Activated naive CD8-positive, alpha-beta T cell (primary cell): ENCODE data around the gene PCDH8.
A peak's percentile ranks its signal among the peaks of the same experiment; 100 is the strongest.

Experiments used
- H3K27ac Mint-ChIP-seq: one replicate; pipeline ENCODE4 v1.8.0; 2021; ENCODE audit warnings: mixed read lengths
- H3K27me3 Mint-ChIP-seq: one replicate; pipeline ENCODE4 v1.8.0; 2021; ENCODE audit warnings: mixed read lengths
- H3K36me3 Mint-ChIP-seq: one replicate; pipeline ENCODE4 v1.8.0; 2021; ENCODE audit warnings: mixed read lengths
- H3K4me1 Mint-ChIP-seq: one replicate; pipeline ENCODE4 v1.8.0; 2021; ENCODE audit warnings: low read depth, mixed read lengths
- H3K4me3 Mint-ChIP-seq: one replicate; pipeline ENCODE4 v1.8.0; 2021; ENCODE audit warnings: mild to moderate bottlenecking, mixed read lengths
- H3K9me3 Mint-ChIP-seq: one replicate; pipeline ENCODE4 v1.8.0; 2021; ENCODE audit warnings: low read depth, mixed read lengths

PCDH8 gene

DNA sequence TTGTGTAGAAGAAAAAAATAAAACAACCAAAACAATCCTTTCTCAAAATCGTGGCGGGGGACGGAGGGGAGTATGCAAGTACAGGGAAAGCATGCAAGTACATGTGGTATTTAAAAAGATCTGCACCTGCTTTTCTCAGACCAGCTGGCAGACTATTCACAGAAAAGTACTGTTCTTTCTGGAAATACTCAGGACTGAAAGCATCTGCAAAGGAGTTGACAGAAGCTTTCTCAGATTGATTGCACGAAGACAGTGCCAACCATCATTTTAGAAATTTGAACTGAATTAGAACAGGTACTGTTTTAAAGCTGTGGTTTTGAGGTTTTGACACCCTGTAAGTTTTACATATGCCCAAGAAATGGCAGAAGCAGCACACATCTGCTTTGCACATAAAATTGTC lies 19.8 kb upstream of the PCDH8 start:
- no peak overlapping the region for H3K4me3 Mint-ChIP-seq
- H3K27ac Mint-ChIP-seq, result no peak overlapping the region
- peaks cover 11% of the 10 kb centered on the region for H3K27me3 Mint-ChIP-seq
- H3K36me3 Mint-ChIP-seq, result no peaks in the 10 kb centered on the region
- H3K9me3 Mint-ChIP-seq, result no peaks in the 10 kb centered on the region
- no peaks in the 10 kb centered on the region for H3K4me1 Mint-ChIP-seq

DNA sequence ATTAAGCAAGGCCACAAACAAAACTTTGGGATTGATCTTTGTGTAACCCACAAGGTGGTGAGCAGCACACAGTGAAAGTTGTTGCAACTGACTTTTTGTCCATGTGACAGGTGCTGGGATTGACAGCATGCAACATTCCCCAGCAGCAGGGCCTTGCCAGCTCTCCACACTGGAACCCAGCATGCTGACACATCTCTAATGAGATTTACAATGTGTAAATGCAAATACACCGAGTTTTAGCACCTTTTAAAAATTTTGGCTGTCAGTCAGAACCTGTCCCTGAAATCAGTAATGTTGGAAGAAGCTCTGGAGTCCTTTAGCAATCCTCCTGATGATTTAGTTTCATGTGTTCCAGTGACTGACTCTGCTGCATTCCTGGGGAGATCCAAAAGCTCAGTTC lies 16.5 kb upstream of the PCDH8 start:
- no peak overlapping the region for H3K4me3 Mint-ChIP-seq
- no peak overlapping the region for H3K27ac Mint-ChIP-seq
- no peaks in the 10 kb centered on the region for H3K36me3 Mint-ChIP-seq
- no peaks in the 10 kb centered on the region for H3K9me3 Mint-ChIP-seq
- H3K4me1 Mint-ChIP-seq, result no peaks in the 10 kb centered on the region
- H3K27me3 Mint-ChIP-seq, result peaks cover 5% of the 10 kb centered on the region

DNA sequence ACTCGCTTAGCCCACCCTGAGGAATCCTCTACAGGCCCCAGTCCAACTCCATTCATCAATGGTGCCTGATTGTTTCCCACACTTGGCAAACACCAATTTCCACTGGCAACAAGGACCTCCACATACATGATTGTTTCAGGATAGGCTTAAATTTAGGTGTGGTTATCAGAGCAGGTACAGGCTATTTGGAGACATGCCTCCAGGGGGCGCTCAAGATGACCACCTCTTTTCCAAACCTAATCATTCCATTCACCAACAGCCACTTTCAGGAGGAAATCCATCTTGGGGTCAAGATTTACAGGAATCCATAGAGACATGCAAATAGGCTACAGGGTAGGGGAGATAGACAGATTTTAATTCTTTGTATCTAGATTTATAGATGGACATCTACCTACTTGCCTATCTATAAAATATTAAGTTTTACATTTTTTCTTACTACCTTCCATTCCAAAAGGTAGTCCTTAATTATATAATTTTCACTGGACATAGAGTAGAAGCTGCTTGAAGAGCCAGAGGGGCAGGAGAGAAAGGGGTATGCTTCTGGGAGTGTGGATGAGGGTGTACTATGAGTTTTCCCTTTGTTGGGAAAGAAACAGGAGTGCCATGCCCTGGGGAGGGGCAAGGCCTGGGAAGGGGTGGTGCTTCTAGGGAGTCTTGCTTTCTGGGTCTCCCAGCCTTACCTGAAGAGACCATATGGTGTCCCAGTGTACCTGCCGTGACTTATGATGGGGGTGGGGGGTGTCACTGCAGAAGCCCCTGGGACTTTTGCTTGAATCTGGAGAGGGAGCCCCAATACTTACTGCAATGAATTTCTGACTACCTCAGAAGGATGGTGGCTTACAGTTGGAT lies 14.1 kb upstream of the PCDH8 start:
- no peak overlapping the region for H3K4me3 Mint-ChIP-seq
- no peaks in the 10 kb centered on the region for H3K9me3 Mint-ChIP-seq
- H3K27ac Mint-ChIP-seq, result no peak overlapping the region
- no peaks in the 10 kb centered on the region for H3K36me3 Mint-ChIP-seq
- H3K27me3 Mint-ChIP-seq, result peaks cover 5% of the 10 kb centered on the region
- H3K4me1 Mint-ChIP-seq, result no peaks in the 10 kb centered on the region

DNA sequence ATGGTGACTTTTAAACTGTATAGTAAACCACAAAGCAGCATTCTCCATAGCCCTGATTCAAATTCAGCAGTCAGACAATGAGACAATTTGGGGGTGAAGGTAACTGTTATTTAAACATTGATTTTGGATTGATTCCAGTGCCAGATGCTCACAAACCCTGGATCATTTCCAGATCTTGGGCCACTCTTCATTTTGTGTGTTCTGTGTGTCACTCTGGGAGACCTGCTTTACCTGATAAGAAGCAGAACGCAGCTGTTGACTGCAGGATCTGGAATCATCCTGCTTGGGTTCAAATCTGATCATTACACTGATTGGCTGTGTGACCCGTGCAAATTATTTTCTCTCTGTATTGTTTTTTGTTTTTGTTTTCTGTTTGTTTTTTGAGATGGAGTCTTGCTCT lies 4.0 kb upstream of the PCDH8 start:
- no peaks in the 10 kb centered on the region for H3K36me3 Mint-ChIP-seq
- peaks cover 23% of the 10 kb centered on the region for H3K4me1 Mint-ChIP-seq
- H3K9me3 Mint-ChIP-seq, result peaks cover 2% of the 10 kb centered on the region
- H3K27me3 Mint-ChIP-seq, result peaks cover 61% of the 10 kb centered on the region
- peak overlapping the region; percentile 59 for H3K4me3 Mint-ChIP-seq
- no peak overlapping the region for H3K27ac Mint-ChIP-seq

DNA sequence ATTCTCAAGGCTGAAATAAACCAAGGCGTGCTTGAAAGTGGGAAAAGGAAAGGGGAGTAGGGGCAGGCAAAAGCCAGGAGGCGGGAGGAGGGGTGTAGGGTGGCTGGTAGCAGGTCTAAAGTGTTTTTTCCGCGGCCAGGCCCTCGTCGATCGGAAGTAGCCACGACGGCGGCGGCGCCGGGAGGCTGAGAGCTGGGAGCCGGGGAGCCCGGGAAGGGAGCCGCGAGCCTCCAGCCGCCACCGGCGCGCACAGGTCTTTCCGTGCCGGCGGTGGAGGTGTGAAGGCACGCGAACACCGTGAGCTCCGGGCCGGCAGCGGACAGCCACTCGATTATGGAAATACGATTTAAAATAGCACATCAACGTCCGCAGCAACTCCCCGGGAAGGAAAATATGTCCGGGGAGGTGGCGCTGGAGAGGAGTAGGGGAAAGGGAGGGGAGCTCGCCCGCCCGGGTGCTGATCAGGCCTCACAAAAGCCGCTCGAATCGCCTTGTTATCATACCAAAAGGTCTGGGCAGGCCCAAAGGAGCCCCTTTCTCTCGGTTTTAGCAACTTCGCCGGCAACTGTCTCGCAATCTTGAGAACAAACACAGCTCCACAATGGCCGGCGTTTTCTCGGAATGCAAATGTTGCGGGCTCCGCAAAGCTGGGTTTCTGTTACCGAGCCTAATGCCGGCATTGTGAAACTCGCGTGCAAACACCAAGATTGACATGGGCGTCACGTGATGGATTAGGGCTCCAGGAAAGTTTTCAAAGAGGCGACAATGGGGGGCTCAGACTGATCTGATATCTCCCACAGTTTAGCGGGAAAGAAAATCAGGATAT lies 2.9 kb upstream of the PCDH8 start:
- H3K9me3 Mint-ChIP-seq, result peaks cover 2% of the 10 kb centered on the region
- H3K27me3 Mint-ChIP-seq, result peaks cover 61% of the 10 kb centered on the region
- peaks cover 23% of the 10 kb centered on the region for H3K4me1 Mint-ChIP-seq
- no peak overlapping the region for H3K27ac Mint-ChIP-seq
- H3K4me3 Mint-ChIP-seq, result peak overlapping the region; percentile 81
- H3K36me3 Mint-ChIP-seq, result no peaks in the 10 kb centered on the region

DNA sequence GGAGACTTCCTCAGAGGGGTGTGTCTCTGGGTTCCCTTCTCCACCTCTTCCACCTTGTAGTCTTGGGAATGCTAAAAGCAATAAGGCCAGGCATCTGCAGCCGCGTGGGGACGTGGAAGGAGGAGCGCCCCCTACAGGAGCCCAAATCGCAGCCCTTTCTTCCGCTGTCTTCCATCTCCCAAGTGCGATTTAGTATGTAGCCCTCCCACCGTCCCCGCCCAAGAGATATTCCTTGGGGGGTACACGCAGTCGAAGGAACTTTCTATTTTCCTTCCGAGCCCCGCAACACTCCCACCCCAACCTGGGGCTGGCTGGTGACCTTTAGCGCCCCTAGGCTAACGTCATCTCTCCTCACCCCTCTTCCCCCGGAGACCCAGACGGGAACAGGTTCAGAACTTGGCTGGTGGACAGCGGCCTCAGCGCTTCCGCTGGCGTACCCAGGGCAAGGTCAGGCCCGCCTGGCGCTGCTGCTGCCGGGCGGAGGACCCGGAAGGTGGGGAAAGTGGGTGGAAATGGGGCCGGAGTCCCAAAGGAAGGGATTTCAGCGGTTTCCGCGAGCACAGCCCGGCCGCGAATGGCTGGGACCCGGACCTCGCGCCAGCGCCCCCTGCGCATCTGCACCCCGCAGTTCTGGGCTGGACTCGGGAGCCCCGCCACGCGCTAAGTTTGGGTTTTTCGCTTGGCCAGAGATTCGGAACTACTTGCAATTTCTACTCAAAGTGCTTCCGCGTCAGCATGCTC lies 2.1 kb upstream of the PCDH8 start:
- peak overlapping the region; percentile 81 for H3K4me3 Mint-ChIP-seq
- peaks cover 56% of the 10 kb centered on the region for H3K27me3 Mint-ChIP-seq
- no peaks in the 10 kb centered on the region for H3K36me3 Mint-ChIP-seq
- H3K27ac Mint-ChIP-seq, result no peak overlapping the region
- peaks cover 2% of the 10 kb centered on the region for H3K9me3 Mint-ChIP-seq
- H3K4me1 Mint-ChIP-seq, result peaks cover 23% of the 10 kb centered on the region

DNA sequence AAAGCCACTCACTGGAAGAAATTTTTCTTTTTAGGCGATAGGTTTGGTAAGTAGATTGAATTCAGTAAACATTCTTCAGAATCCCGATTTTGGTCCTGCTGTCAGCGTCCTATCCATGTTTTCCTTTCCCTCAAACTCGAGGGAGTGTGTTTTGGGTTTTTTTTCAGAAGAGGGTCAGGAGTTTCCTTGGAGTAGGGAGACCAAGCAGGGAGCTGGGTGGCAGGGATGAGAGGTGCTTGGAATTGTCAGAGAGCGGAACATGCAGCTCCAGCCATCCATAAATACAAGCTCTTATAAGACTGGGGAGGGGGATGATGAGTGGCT lies 1.6 kb upstream of the PCDH8 start:
- Mint-ChIP-seq H3K27ac (no peak overlapping the region), H3K4me1 (peaks cover 24% of the 10 kb centered on the region), H3K4me3 (peak overlapping the region; percentile 81), H3K9me3 (peaks cover 2% of the 10 kb centered on the region), H3K36me3 (no peaks in the 10 kb centered on the region), H3K27me3 (peaks cover 56% of the 10 kb centered on the region)

DNA sequence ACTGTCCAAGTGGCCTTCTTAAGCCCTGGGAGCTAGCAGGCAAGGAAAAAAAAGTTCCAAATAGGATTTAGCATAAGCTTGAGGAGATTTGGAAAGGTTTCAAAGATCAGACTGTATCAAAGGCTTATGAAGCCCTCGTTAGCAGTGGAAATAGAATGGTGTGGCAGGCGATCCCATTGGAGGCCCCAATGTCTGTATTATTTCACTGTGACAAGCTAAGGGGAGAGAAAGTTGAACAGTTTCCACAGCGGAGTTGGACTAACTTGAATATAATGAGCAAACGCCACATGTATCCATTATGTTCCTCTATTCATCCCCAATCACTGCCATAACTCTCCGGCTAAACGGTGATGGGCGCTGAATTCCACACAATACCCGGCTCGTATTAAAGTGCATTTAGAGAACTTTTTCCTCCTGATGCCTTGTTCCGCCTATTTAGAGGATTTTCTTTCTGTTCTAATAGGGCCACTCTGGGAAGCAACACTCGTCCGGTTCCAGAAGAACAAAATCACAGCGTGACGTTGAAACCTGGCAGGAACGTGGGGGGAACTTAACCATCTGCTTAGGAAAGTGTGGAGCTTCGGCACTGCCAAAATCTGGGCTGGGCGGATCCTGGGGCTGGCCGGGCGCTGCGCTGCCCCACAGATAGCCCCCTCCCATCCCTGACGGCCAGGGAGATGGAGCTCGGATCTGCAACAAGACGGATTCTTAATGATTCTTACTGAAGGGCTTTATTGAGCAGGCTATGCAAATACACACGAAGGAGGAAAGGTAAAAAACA lies 1.0 kb upstream of the PCDH8 start:
- H3K4me3 Mint-ChIP-seq, result peak overlapping the region; percentile 81
- H3K9me3 Mint-ChIP-seq, result peaks cover 2% of the 10 kb centered on the region
- H3K27me3 Mint-ChIP-seq, result peaks cover 56% of the 10 kb centered on the region
- H3K4me1 Mint-ChIP-seq, result peaks cover 25% of the 10 kb centered on the region
- no peak overlapping the region for H3K27ac Mint-ChIP-seq
- H3K36me3 Mint-ChIP-seq, result no peaks in the 10 kb centered on the region

DNA sequence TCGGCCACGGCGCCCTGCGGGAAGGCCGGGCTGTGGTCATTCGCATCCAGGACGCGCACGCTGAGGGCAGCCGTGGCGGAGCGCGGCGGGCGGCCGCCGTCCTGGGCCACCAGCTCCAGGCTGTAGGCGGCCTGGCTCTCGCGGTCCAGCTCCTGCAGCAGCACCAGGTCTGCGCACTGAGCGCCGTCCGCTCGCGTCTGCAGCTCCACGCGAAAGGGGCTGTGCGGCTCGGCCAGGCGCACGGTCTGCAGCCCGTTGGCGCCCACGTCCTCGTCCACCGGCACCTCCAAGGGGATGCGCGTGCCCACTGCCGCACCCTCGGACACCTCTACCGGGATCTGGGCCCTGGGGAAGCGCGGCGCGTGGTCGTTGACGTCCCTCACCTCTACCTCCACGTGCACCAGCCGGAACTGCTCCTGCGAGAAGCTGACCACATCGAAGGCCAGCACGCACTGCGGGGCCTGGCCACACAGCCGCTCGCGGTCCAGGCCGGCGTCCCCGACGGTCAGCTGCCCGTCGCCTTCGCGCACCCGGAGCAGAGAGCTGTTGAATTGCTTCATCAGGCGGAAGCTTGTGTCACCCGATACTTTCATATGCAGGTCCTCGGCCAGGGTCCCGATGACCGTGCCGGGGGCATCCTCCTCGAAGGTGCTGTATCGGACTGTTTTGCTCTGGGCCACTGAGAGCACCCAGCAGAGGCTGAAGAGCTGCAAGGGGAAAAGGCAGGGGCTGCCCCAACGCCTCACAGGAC lies 583 bp downstream of the PCDH8 start:
- Mint-ChIP-seq H3K36me3 (no peaks in the 10 kb centered on the region), H3K27me3 (peaks cover 57% of the 10 kb centered on the region), H3K4me3 (no peak overlapping the region), H3K9me3 (peaks cover 2% of the 10 kb centered on the region), H3K27ac (no peak overlapping the region), H3K4me1 (peaks cover 25% of the 10 kb centered on the region)

DNA sequence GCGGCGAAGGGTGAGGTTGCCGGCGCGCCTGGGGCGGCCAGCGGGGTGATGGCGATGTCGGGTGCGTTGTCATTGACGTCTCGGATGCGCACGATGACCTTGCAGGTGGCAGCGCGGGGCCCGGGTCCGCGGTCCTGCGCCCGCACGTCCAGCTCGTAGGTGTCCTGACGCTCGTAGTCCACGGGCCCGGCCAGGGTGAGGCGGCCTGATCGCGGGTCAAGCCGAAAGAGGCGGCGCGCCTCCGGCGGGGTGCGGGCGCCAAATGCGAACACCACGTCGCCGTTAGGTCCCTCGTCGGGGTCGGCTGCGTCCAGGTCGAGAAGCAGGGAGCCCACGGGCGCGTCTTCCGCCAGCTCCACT lies 1.1 kb downstream of the PCDH8 start:
- Mint-ChIP-seq H3K27me3 (peaks cover 54% of the 10 kb centered on the region), H3K27ac (no peak overlapping the region), H3K36me3 (no peaks in the 10 kb centered on the region), H3K4me1 (peaks cover 24% of the 10 kb centered on the region), H3K9me3 (peaks cover under 1% of the 10 kb centered on the region), H3K4me3 (no peak overlapping the region)

DNA sequence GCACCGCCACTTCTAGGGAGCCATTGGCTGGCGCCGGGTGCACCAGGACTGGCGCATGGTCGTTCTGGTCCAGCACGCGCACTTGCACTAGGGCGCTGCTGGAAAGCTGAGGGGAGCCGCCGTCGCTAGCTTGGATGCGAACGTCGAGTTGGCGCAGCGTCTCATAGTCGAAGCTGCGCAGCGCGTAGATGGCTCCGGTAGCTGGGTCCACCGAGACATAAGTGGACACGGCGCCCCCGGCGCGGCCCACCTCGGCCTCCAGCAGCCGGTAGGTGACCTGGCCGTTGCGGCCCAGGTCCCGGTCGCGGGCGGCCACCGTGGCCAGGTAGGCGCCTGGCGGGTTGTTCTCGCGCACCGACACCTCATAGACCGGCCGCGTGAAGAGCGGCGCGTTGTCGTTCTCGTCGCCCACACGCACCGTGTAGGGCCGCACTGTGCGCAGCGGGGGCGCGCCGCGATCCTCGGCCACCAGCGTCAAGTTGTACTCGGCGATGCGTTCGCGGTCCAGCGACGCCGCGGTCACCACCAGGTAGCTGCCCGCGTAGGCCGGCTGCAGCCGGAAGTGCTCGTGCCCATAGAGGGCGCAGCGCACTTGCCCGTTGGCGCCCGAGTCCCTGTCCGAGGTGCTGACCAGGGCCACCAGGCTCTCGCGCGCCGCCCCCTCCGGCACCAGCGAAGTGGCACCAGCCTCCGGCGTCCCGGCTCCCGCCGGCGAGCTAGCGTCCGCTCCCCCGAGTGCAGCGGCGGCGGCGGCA lies 1.7 kb downstream of the PCDH8 start:
- peaks cover 20% of the 10 kb centered on the region for H3K4me1 Mint-ChIP-seq
- peaks cover 51% of the 10 kb centered on the region for H3K27me3 Mint-ChIP-seq
- no peaks in the 10 kb centered on the region for H3K9me3 Mint-ChIP-seq
- H3K36me3 Mint-ChIP-seq, result no peaks in the 10 kb centered on the region
- no peak overlapping the region for H3K4me3 Mint-ChIP-seq
- H3K27ac Mint-ChIP-seq, result no peak overlapping the region

DNA sequence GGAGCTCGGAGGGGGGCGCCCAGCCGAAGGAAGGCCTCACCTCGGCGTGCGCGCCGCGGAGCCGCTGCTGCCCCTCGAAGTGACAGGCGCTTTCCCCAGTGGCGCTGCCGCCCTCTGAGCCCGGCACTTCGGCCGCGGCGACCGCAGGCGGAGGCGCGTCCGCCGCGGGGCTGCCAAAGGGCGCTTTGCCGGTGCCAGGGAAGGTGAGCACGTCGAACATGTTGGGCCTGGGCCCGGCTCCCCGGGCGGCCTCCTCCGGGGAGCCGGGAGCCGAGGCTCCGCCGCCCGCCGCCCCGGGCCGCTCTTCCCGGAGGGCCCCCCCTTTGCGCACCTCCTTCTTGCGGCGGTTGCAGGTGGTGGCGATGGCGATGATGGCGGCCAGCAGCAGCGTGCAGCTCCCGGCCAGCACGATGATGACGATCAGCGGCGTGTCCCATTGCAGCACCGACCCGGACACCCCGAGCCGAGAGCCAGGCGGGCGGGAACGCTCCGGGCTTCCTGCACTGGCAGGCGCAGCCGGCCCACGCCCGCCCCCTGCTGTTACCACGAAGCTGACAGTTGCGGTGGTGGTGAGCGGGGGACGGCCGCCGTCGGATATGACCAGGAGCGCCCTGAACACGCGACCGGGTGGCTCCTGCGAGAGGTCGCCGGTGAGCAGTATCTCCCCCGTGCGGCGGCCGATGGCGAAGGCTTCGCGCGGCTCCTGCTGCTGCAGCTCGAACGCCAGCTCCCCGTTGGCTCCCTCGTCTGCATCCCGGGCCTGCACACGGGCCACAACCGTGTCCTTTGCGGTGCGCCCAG lies 2.5 kb downstream of the PCDH8 start:
- no peak overlapping the region for H3K4me3 Mint-ChIP-seq
- no peaks in the 10 kb centered on the region for H3K36me3 Mint-ChIP-seq
- H3K27ac Mint-ChIP-seq, result no peak overlapping the region
- peaks cover 17% of the 10 kb centered on the region for H3K4me1 Mint-ChIP-seq
- no peaks in the 10 kb centered on the region for H3K9me3 Mint-ChIP-seq
- H3K27me3 Mint-ChIP-seq, result peaks cover 52% of the 10 kb centered on the region

DNA sequence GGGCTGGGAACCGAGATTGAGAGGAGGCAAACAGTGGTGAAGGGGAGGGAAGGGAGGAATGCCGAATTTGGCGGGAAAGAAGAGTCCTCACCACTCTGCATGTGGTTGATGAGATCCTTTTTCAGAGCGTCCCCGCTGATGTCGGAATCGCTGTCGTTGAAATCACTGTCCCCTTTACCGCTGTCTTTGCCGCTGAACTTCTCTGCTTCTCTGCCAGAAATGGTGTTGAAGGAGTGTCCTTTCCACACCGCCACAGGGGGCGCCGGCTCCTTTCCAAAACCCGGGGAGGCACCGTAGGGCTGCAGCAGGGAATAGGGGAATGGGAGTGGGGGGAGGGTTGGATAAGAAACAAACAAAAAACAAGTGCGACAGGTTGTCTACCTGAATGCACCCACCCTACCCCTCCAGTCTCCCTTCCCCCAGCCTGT lies 3.1 kb downstream of the PCDH8 start:
- Mint-ChIP-seq H3K27me3 (peaks cover 52% of the 10 kb centered on the region), H3K36me3 (no peaks in the 10 kb centered on the region), H3K9me3 (no peaks in the 10 kb centered on the region), H3K4me3 (peak overlapping the region; percentile 11), H3K4me1 (peaks cover 12% of the 10 kb centered on the region), H3K27ac (no peak overlapping the region)
